Stimulated activated CD8-positive, alpha-beta memory T cell treated with anti-CD3 and anti-CD28 coated beads, Interleukin-15, amount 100 ng/mL, for 48 hours (primary cell): ENCODE measurements around the gene TMEM243.

Source experiments
- DNase-seq, 2 donors: peaks; one replicate each; pipeline ENCODE4 v3.0.0-alpha.2; 2020; ENCODE audit warnings: low read depth in 2 of 2

TMEM243 gene

DNA sequence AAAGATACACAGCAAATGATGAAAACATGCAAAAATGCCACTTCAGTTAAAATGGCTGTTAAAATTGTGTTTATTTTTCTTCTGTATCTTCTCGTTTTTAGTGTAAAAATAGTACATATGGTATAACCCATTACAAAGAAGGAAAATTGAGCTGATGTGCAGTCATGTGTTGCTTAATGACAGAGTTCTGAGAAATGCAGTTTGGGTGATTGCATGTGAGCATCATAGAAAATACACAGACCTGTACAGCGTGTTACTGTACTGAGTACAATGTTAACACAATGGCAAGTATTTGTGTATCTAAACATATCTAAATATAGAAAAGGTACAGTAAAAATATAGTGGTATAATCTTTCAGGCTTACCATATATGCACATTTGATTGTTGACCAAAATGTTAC, 60.0 kb downstream of the TMEM243 start:
- no peak for DNase-seq

GRCh38 chr7:87156709-87157108, 62.8 kb downstream of the TMEM243 start:
- no peak for DNase-seq

DNA sequence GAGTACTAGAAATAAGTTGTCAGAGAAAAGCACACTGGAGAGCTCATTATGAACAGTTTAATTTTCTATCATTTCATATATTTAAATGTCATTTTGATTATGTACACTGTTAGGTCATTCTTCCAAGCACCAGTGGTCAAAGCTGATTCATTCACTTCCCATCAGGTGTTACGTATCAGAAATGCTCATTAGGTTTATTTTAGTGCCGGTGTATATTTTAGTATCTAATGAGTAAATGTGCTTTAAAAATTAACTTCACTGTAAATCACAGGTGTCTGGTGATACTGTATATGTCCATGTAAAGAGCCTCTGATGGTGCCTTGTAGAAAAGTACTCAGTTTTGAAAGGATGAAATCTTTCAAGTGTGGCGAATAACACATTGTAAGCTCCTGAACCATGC, 63.7 kb downstream of the TMEM243 start:
- DNase-seq, result no peak

DNA sequence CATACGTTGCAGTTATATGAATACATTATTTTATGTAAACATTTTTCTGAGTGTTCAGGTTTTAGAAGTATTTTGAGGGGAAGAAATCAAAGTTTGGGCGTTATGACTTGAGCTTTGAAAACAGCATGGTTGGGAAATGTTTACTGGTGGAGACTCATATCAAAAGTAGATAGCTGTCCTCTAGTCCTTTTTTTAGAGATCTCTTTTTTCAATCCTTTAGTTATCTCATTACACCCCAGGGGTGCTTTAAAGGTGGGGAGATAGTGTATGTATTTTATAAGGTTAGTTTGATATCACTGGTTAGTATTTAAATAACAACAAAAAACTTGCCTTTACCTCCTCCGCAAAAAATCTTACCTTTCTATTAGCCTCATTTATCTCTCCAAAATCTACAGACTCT, 65.0 kb downstream of the TMEM243 start:
- DNase-seq, result no peak

DNA sequence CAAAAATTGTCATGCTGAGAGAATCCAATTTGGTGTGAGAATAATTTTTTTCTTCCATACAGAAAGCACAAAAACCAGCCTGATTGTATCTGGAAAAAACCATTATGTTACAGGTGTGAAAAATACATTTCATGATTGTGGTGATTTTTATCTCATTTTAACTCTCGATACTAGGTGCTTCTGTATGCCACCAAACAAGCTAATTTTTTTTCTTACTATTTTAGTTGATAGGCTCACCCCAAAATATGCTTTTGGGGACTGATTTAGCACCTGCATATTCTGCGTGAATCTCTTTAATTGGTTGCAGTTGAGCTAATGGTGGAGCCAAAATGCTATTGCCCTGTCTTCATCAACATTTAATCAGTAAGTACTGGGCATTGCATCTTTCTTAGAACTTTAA, 65.4 kb downstream of the TMEM243 start:
- DNase-seq, result no peak

- DNase-seq, result peak; percentile 8 to 20
Measured at GRCh38 chr7:87152897-87153641, 66.5 kb downstream of the TMEM243 start.

- DNase-seq, result peak; percentile 82 to 86
Measured at GRCh38 chr7:87152112-87152896, 67.2 kb downstream of the TMEM243 start, which contains the start of gene DMTF1. Gene DMTF1, plus strand, starts transcription at chr7:87152453. Its CDS starts 12,489 bp downstream, at chr7:87164942.

DNA sequence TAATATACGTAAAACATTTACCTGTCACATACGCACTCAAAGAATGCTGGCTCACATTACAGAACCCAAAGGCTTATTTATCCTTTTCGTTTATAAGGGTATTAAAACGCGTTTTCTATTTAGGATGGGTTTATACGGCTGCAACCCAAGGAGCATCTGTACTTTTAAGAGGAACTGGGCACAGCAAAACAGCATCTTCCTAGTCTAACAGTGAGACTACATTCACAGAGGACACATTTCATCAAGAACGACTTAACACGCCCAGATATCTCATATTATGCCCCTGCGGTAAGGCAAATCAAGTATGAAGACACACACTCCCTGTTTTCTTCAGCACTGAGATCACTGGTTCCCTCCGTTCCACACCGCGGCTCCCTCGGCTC, 67.8 kb downstream of the TMEM243 start:
- no peak for DNase-seq

DNA sequence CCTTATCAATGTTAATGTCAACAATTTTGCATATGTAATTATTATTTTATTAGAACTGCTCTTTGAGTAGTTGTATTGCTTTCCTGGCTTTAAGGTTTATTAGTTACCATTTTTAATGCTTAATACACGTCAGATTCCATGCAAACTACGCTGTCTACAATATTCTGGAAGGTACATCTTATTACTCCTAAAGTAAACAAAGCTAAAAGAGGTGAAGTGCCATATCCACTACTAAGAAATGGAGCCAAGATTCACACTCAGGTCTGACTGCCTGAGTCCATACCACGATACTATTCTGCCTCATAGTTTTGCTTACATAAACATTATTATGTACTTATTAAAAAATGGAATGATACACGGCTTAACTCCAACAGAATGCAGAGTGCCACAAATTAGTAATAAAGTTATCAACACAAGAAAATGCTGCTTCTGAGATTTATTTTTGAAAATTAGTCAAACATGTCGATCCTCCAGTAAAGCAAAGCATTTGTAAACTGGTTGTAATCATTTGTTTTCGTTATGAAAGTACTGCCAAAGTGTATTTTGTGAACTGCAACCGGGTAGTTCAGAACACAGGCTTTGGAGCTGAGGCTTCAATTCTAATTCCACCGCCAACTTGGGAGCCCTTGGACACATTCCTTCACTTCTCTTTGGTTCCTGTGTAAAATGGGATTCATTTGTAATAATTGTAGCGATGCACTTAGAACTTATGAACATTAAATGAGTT, 68.4 kb downstream of the TMEM243 start:
- DNase-seq, result no peak

GRCh38 chr7:87148332-87148955, 71.1 kb downstream of the TMEM243 start:
- DNase-seq, result no peak

DNA sequence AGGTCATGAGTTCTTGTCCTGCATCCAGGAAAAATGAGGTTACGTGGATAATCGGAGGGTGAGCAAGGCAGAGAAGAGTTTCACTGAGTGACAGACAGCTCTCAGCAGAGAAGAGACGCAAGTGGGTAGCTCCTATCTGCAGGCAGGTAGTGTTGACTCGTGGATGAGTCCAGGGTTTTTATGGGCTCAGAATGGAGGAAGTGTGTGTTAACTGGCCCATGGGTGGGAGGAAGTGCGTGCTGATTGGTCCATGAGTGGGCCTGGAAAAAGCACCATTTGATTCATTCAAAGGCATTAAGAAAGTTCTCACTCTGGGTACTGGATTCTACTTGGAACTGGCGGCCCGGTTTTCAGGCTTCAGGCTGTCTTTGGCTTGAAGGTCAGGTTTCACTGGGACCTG, 72.0 kb downstream of the TMEM243 start:
- no peak for DNase-seq

DNA sequence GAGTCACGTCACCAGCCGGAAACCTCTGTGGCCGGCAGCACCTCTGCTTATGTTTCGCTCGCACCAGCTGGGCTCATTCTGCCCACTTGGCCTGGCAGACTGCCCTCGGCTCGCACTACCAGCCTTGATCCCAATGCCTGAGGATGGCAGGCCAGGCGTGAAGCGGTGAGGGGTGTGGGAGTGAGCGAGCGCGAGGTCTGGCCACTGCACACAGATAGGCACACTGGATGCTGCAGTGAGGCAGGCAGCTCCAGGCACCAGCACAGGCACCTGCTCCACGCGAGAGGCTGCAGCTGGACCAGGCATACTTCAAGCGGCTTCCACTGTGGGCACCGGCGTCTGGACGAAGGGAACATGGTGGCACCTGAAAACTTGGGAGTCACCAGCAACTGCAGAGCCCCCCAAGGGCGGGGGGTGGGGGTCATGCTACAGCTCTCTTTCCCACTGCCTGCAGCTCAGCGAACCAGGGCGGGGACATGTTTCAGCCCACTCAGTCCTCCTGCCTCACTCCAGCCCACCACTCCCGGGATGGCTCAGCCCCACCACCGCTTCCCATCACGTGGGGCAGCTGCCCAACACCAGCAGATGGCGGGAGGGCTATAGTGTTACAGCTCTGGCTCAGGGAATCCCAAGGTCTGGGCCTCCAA, 72.7 kb downstream of the TMEM243 start:
- no peak for DNase-seq
